NB4 (cell line): ENCODE measurements around the gene DGCR2.

ENCODE experiments used
- MYC ChIP-seq: IDR thresholded peaks from 2 replicates; pipeline ENCODE4 v1.6.1; 2011; ENCODE audit warnings: low read depth, low read length
- POLR2A ChIP-seq: IDR thresholded peaks from 2 replicates; pipeline ENCODE4 v1.6.1; 2011; ENCODE audit warnings: mild to moderate bottlenecking; ENCODE audit not compliant: insufficient read length; ENCODE audit errors: extremely low read depth
- TF ChIP-seq, protein P1 (sequence below): IDR thresholded peaks from one replicate; pipeline ENCODE4 v1.5.1; 2012; ENCODE audit warnings: low read depth, low read length
- TF ChIP-seq, protein P2 (sequence below): IDR thresholded peaks from 2 replicates; pipeline ENCODE4 v1.6.1; 2011; ENCODE audit warnings: low read depth, low read length

DNA sequence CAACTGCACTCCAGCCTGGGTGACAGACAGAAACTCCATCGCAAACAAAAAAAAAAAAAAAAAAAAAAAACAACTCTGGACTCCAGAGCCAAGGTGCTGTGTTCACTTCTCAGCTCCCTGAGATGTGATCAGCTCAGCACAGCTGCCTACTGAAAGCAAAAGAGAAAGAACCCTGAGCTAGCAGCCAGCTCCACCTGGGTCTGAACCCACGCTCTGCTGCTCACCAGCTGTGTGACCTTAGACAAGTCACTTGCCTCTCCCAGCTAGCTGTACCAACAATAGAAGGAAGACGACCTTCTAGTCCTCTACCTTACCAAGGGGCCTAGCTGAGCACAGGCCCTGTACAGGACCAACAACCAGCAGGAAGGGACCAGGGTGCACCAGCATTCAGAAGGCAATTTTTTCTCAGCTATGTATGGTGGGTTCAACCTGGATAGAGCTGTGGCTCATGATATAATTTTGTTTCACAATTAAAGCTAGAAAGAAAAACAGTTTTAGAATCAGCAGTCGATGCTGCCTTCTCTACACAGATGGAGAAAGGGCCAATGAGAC, 3.8 kb downstream of the DGCR2 start:
- TF ChIP-seq, protein P1, sequence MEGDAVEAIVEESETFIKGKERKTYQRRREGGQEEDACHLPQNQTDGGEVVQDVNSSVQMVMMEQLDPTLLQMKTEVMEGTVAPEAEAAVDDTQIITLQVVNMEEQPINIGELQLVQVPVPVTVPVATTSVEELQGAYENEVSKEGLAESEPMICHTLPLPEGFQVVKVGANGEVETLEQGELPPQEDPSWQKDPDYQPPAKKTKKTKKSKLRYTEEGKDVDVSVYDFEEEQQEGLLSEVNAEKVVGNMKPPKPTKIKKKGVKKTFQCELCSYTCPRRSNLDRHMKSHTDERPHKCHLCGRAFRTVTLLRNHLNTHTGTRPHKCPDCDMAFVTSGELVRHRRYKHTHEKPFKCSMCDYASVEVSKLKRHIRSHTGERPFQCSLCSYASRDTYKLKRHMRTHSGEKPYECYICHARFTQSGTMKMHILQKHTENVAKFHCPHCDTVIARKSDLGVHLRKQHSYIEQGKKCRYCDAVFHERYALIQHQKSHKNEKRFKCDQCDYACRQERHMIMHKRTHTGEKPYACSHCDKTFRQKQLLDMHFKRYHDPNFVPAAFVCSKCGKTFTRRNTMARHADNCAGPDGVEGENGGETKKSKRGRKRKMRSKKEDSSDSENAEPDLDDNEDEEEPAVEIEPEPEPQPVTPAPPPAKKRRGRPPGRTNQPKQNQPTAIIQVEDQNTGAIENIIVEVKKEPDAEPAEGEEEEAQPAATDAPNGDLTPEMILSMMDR, result no peak
- TF ChIP-seq POLR2A (no peak), MYC (no peak)
- TF ChIP-seq, protein P2, sequence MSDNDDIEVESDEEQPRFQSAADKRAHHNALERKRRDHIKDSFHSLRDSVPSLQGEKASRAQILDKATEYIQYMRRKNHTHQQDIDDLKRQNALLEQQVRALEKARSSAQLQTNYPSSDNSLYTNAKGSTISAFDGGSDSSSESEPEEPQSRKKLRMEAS, result no peak
